ENCODE measurements around the gene SCARB2.

- no peak for TF ChIP-seq CTCF (IDR thresholded peaks at IDR 0.05)
- no peak for TF ChIP-seq POLR2A (IDR thresholded peaks at IDR 0.05)
- TF ChIP-seq EP300 (IDR thresholded peaks at IDR 0.05) = no peak
Measured at GRCh38 chr4:76197031-76197743, 16.4 kb downstream of the SCARB2 start.

Data from tibial nerve (tissue), 4 donors.